ENCODE results near the gene IQSEC1.

Gene IQSEC1

GRCh38 chr3:12995389-12996180 lies 77.6 kb downstream of the IQSEC1 start:
- DNase-seq: no peak

- DNase-seq: peak; percentile 74
Measured at GRCh38 chr3:12994607-12995388, 78.4 kb downstream of the IQSEC1 start.

DNA sequence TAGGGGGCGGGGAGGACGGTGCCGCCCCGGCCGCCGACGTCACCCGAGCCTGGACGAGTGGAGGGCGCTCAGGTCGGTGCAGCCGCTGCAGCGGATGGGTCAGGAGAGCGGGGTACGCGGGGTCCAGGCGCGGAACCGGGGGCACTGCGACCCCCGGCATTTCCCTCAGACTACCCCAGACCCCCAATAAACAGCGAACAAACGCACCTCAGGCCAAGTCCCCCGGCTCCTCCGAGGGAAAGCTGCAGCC lies 78.9 kb downstream of the IQSEC1 start:
- DNase-seq: no peak

- no peak for DNase-seq
Measured at GRCh38 chr3:12993517-12994356, 79.5 kb downstream of the IQSEC1 start.

DNA sequence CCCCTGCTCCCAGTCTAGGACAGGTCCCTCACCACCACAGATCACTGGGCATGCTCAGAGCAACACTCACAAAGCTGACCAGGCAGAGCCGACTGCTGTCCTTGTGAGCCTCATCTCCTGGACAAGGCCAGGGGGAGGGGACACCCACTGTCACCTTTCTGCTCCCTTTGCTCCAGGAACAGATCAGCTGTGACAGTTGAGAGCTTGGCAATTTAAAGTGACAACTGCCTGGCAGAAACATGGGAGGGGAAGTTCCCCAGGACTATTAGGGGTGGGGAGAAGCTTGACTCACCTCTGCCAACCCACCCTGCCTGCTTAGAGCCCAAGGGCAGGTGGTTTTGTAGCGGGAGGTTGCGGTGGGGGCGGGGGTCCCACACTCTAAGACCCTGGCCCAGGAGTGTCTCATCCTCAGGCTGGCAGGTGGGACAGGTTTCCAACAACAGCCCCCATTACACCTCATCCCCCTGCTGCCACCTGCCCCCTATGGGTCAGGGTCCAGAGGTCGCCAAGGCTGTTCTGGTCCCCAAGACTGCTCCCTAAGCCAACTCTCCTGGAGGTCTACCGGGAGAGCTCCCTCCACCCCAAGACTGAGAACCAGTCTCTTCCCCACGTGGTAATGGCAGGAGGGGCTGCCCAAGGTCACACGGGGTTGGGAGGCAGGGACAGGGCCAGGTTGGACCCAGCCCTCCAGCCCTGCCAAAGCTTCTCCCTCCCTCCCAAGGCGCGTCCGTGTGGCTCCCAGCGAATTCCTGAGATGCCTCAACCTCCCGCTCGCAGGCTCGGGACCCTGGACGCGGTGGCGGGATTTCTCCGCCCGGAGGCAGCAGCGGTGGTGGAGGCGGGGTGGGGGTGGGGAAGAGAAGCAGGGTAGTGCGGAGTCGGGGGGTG lies 80.4 kb downstream of the IQSEC1 start:
- peak; percentile 43 for DNase-seq

DNA sequence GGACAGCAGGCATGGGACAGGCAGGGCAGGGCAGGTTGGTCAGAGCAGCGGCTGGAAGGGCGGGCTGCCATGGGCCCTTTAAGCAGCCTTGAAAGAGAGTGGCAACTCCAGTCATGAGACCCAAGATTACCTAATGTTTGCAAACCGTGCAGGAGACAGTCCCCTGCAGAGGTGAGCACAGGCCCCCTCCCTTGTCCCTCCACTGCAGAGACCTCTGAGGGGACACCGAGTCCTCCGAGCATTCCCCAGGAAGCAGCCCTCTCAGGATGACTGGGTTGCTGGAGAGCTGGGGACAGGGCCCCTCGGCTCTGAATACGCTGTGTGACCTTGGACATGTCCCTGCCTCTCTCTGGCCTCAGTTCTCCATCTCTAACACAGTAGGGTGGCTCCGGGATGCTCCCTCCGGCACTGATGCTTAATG lies 81.4 kb downstream of the IQSEC1 start:
- DNase-seq: no peak

- no peak for DNase-seq
Measured at GRCh38 chr3:12991481-12991837, 81.8 kb downstream of the IQSEC1 start.

DNA sequence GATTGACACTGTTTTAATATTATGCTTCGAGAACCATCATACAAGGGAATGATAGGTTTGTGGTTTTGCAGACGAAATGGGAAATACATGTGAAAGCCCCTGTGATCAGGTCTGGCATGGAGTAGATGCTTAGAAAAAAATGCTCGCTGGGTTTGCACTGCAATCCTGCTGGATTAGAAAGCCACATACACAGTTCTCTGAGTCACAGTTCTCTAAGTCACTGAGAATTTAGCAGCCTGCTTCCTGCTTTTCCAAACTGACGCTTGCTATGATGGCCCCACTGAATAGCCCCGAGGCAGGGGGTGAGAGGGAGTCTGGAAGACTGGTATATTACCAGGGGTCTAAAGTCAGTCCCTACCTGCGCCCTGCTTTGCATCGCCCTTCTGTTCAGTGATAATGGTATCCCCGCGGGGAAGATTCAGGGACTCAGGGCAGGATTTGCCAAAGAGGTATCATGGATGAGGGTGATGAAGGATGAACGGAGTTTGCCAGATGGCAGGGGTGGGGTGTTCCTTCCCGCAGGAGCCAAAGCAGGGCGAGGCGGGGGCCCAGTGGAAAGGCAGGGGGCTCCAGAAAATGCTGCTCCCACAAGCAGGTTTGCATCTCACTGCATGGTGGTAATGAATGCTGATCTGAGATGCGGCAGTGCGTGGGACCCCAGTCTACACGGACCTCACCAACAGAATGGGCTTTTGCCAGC lies 82.3 kb downstream of the IQSEC1 start:
- peak; percentile 90 for DNase-seq

DNA sequence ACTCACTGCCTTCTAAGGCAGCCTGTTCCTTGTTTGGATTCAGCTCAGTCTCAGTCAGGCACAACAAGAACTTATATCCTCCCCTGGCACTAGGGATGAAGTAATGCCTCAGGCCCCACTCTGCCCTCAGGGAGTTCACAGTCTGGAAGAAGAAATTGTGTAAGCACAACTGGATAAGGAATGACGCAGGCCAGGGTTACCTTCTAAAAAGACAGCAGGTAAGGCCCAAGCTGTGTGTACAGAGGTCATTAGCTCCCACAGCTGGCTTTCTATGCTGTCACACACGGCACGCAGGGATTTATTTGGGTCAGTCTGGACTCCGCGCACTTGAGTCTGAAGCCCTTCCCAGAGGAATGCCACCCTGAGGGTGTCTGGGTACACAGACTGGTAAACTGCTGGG lies 82.9 kb downstream of the IQSEC1 start:
- DNase-seq: no peak

DNA sequence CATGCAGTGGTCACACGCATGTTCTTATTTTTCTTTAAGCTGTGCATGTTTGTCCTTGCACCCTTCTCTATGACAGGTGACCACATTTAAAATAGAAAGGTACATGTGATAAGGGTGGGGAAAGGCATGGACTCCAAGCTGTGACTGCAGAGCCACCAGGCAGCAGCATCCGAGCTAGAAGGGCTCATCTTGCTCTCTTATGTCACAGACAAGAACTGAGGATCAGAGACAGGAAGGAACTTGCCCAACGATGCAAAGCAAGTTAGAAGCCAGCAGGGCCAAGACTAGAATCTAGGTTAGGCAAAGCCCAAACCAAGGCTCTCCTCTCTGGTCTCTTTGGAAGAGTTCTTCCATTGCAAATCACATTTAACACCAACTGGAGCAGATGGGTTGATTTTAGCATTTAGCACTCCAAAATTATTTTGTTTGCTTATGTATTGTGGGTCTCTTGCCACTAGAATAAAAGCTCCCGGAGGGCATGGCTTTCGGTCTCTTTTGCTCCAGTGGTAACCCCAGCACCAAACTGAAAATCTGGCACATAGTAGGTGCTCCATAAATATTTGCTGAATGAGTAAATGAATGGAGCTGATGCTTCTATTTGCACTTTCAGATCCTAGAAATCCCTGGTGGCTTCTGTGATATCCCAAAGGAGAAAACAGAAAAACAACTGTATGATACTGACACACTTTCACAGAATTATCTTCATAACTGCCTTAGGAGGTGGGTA lies 84.3 kb downstream of the IQSEC1 start:
- DNase-seq: no peak

- DNase-seq: no peak
Measured at GRCh38 chr3:12987602-12988001, 85.6 kb downstream of the IQSEC1 start.

- no peak for DNase-seq
Measured at GRCh38 chr3:12986986-12987385, 86.2 kb downstream of the IQSEC1 start.

- no peak for DNase-seq
Measured at GRCh38 chr3:12986521-12986920, 86.7 kb downstream of the IQSEC1 start.

GRCh38 chr3:12986031-12986430 lies 87.2 kb downstream of the IQSEC1 start:
- DNase-seq: no peak

- no peak for DNase-seq
Measured at GRCh38 chr3:12985148-12985547, 88.1 kb downstream of the IQSEC1 start.

- peak; percentile 58 for DNase-seq
Measured at GRCh38 chr3:12984023-12984823, 89.0 kb downstream of the IQSEC1 start.

GRCh38 chr3:12983319-12983718 lies 89.9 kb downstream of the IQSEC1 start:
- DNase-seq: no peak

GRCh38 chr3:12982619-12983101 lies 90.6 kb downstream of the IQSEC1 start:
- DNase-seq: no peak

GRCh38 chr3:12981306-12982275 lies 91.6 kb downstream of the IQSEC1 start:
- no peak for DNase-seq
